ENCODE results near the gene SLC25A47.
"Not testable (repeated sequence)": the region's sequence is repeated elsewhere in the genome, so short reads cannot be mapped to it uniquely, and the experiment has no call there.

GRCh38 chr14:100287998-100288295 lies 35.2 kb upstream of the SLC25A47 start:
- TF ChIP-seq, protein P1, sequence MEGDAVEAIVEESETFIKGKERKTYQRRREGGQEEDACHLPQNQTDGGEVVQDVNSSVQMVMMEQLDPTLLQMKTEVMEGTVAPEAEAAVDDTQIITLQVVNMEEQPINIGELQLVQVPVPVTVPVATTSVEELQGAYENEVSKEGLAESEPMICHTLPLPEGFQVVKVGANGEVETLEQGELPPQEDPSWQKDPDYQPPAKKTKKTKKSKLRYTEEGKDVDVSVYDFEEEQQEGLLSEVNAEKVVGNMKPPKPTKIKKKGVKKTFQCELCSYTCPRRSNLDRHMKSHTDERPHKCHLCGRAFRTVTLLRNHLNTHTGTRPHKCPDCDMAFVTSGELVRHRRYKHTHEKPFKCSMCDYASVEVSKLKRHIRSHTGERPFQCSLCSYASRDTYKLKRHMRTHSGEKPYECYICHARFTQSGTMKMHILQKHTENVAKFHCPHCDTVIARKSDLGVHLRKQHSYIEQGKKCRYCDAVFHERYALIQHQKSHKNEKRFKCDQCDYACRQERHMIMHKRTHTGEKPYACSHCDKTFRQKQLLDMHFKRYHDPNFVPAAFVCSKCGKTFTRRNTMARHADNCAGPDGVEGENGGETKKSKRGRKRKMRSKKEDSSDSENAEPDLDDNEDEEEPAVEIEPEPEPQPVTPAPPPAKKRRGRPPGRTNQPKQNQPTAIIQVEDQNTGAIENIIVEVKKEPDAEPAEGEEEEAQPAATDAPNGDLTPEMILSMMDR (conservative IDR thresholded peaks at IDR 0.05; ENCODE audit: low read depth, low read length), result not testable (repeated sequence)
- TF ChIP-seq USF2 (IDR thresholded peaks at IDR 0.05; ENCODE audit: low read depth, low read length); MAZ (IDR thresholded peaks at IDR 0.05; ENCODE audit: borderline replicate concordance, low read depth, low read length); POLR2A (IDR thresholded peaks at IDR 0.05; ENCODE audit: low read depth, low read length); RAD21 (IDR thresholded peaks at IDR 0.05; ENCODE audit: low read length); BHLHE40 (IDR thresholded peaks at IDR 0.05; ENCODE audit: low read depth, low read length); MXI1 (IDR thresholded peaks at IDR 0.05; ENCODE audit: borderline replicate concordance, low read depth, low read length); ELK1 (IDR thresholded peaks at IDR 0.05; ENCODE audit: borderline replicate concordance, low read depth, low read length): not testable (repeated sequence)
